ENCODE data around the gene MAX.

GRCh38 chr14:65079201-65079600, 23.1 kb downstream of the MAX start:
- no peak for TF ChIP-seq CTCF (IDR thresholded peaks at IDR 0.05)
- no peak for TF ChIP-seq POLR2AphosphoS5 (IDR thresholded peaks at IDR 0.05)
